ENCODE measurements around the gene POU2AF2.

The POU2AF2 gene

DNA sequence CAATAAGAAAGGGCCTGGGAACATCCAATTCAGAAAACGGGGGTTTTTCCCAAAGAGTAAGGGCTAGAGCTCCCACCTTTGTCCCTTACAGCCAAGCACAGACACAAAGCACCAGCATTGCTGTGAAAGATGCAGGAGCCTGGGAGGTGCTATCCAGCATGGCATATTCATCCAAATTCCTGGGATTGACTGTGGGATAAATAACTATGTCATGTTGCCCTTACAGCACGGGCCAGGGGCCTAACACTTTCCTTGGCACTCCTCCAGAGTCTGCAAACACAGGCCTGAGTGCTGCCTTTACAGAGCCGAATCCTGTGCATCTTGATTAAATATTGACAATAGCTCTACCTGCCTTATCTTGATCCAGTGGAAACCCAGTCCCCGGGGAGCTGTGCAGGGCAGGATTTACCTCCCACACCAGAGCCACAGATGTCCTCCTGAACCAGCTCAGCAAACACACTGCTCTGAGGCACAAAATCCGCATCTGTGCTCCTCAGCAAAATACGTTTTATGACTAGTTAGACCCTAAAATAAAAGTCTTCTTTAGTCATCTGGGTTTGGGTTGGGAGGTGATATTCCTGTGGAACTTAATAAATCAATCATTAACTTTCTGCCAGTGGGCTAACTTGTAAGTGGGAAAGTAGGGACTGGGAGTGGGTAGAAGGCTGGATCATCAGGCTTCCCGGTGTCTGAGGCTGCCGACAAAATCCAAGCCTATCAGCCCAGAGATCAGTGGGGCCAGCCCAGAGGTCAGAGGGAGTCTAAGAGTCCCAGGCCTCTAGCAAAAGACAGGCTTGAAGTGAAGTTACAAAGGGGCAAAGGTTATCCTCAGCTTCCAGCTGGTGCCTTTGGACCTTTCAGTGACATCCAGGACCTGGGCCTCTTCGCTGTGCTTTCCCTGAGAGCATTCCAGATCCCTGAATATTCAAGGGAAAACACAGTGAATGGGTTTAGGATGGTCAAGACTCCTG, 89.3 kb downstream of the POU2AF2 start:
- no peak for DNase-seq

DNA sequence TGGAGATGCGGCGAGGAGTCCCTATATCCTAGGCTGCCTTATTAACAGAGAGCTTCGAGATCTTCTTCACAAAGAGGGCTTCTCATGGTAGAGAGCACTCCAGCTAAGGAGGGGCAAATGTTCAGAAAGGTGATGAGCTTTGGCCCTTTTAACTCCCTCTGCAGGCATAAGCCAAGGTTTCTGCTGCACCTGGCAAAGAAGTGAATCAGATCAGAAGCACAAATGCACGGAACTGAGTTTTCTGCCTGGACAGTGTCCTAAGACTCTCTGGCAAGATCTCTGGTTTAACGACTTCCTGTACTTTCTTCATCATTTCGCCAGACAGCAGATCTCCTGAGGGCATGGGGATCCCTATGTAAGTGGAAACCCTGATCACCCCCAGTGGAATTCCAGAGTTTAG, 90.0 kb downstream of the POU2AF2 start:
- no peak for DNase-seq

Data from NCI-H1694 treated with DMSO at 0.1 percent for 48 hours (cell line).